Measurements from ENCODE around the gene USF3.

- TF ChIP-seq CTCF (IDR thresholded peaks at IDR 0.05): no peak
- TF ChIP-seq POLR2A (IDR thresholded peaks at IDR 0.05): no peak
Observed at GRCh38 chr3:113631573-113631972, 64.9 kb downstream of the USF3 start.

Measured in uterus (tissue), 2 donors.